Skin epidermis (tissue), 12 donors: ENCODE results near the gene LDB1.
A peak's percentile ranks its signal among the peaks of the same experiment; 100 is the strongest.

ENCODE experiments used
- H3K27ac ChIP-seq, 21 experiments: fragments of 200-600 bp; sonication (generic) in 11 of 21; one replicate each; pipeline ENCODE4 v1.5.0; 2020; ENCODE audit warnings: mild to moderate bottlenecking in 3 of 21, inconsistent platforms in 2 of 21, moderate library complexity in 2 of 21
- H3K4me3 ChIP-seq, 7 experiments: fragments of 200-600 bp; sonication (generic) in 2 of 7; one replicate each; pipeline ENCODE4 v1.5.0; 2020; ENCODE audit warnings: inconsistent platforms in 2 of 7, mild to moderate bottlenecking in 2 of 7, moderate library complexity in 1 of 7

The LDB1 gene

DNA sequence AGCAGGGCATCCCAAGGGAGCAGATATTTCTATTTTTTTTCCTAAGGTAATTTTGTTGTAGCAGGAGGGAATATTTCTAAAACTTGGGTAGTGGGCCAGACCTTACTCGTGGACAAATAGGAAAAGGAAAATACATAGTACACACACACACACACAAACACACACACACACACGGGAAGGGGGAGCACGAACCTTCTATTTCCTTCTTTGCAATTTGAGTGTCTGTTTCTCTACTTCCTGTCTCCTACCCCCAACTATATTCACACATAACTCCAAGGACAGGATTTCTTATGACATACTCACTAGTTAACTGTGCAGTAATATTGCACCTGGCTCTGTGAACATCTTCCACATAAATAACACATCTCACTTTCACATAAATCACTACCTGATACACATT, 4.4 kb downstream of the LDB1 start:
- peak overlapping the region in 20 of 21 experiments; percentile 54 to 98 (median 92) for H3K27ac ChIP-seq
- H3K4me3 ChIP-seq, result peak overlapping the region in 3 of 7 experiments; percentile 54 to 83 (median 83)

DNA sequence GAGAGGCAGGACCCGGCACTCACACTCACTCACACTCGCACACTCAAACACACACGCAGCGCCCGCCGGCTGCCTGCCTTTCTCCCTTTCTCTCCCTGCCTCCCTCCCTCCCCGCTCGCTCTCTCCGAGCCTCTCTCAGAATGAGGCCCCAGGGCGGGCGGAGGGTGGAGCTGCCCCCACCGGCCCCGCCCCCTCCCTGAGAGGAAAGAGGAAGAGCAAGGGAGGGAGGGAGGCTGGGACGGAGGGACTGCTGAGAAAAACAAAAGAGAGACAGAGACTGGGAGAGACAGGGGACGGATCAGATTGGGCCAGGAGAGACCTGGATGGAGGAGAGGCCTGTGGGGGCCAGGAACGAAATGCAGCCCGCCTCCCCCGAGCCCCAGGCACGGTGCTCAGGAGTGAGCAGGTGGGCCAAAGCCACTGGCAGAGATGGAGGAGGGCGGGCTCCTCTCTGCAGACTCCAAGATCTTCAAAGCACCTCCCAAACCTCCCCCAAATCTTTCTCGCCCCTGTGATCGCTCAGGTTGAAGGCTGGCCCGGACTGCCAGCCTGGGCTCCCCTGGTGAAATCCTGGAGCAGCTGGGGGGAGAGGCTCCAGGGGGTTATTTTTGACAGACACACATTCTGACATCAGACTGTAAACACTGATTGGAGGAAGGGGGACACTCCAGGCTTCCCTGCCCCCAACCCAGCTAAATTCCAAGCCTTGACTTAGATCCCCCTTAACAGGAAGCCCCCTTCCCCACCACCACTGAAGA, 5.1 kb downstream of the LDB1 start:
- Histone ChIP-seq H3K27ac (peak overlapping the region; percentile 54 to 98 (median 92)), H3K4me3 (peak overlapping the region; percentile 54 to 83 (median 75))

DNA sequence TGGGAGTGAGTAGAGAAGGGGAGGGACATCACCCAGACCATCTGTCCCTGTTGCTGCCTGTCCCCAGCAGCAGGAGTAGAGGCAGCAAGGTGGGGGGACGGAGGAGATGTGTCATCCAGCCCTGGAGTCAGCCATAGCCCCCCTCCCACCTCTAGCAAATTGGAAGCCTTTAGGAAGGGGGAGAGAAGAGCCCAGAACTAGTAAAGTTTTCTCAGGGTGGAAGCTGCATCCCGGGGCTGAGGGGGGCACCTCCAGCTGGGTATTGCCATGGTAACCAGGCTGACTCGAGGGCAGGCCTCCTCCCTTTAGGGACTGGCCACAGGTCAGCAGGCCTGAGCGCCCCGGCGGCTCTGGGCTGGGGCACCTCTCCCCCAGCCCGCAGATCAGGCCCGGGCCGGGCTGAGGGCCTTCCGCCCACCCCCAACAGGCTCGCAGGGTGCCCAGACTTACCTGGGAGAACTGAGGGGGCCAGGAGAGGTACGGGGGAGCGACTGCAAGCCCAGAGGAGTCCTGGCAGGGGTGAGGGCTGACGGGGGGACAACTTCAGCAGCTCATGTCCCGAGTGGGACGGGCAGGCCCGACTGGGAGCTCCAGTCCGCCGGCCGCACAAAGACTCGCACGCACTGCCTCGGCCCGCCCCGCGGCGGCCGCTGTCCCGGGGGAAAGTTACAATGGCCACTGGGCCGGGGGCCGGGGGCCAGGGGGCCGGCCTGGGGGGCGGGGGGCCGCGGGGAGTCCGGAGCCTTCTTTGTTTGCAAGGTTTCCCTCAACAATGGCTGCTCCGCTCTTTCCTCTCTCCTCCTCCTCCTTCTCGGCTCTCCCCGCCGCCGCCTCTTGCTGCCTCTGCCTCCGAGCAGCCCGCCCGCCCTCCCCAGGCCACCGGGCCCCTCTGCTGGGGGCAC, 6.0 kb downstream of the LDB1 start:
- Histone ChIP-seq H3K27ac (peak overlapping the region; percentile 54 to 98 (median 92)), H3K4me3 (peak overlapping the region; percentile 54 to 83 (median 75))

DNA sequence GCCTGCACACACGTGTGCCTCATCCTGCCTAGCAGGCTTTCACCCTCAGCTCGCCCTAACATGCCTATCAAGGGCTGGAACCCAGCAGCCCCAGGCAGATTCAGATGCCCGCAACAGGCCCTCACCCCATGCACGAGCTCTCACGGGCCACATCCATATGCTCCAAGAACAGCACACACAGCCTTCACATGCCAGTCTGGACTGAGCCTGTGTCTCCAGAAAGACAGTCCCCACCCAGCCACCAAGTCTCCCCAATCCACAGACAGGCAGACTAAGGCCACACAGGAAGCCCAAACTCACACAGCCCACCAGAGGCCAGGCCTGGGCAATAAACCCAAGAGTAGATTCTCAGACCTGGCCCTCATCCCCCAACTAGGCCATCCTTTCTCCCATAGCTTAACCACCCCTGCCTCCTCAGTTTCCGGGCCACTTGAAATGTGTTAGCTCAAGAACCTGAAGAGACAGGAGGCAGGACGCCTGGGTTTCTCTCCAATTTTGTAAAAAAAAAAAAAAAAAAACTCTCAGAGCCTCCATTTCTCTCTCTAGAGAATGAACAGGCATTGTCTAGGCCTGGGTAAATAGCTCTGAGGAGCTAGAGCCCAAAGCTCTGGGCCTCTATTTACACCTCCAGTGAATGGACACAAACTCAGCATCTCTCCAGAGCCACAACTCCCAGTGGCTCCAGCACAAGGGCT, 6.8 kb downstream of the LDB1 start:
- H3K4me3 ChIP-seq, result peak overlapping the region; percentile 54 to 83 (median 75)
- H3K27ac ChIP-seq, result peak overlapping the region in 20 of 21 experiments; percentile 19 to 98 (median 92)

DNA sequence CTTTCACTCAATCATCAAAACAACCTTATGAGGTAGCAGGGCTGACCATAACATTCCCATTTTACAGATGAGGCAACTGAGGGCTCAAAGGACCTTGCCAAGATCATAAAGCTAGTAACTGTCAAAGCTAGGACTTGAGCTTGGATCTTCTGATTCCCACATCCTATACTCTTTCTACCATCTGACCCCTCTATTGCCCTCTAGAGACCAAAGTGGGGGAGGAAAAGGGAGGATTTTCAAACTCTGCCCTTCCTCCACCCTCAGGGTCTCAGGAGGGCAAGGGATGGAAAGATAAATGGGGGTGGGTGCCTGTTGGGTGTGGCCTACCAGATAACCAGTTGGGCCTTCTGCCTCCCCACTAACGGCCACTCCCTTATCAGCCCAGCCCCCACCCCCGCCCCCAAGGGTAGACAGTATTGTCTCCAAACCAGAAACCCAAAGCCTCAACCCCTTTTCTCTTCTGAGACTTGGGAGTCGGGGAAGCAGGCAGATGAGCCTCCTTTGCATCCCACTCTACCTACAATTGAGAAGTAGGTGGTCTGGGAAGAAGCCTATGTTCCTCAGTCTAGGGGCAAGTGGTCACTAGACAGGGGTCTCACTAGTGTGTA, 7.9 kb downstream of the LDB1 start:
- Histone ChIP-seq H3K4me3 (peak overlapping the region in 5 of 7 experiments; percentile 0 to 83 (median 71)), H3K27ac (peak overlapping the region in 17 of 21 experiments; percentile 2 to 98 (median 91))

DNA sequence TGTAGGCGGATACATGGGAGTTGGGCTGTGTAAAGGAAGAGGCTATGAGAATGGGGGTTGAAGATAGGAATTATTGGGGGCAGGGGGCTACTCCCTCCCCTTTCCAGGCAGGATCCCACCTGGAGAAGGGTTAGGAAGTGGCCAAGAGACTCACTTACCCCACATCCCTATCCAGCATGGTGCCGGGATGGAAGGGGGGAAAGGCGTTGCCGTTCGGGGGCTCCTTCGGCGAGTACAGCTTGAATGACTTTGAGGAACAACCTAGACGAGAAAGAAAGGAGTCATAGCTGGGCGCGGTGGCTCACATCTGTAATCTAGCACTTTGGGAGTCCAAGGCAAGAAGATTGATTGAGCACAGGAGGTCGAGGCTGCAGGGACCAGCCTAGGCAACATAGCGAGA, 8.9 kb downstream of the LDB1 start:
- Histone ChIP-seq H3K4me3 (no peak overlapping the region), H3K27ac (no peak overlapping the region)

DNA sequence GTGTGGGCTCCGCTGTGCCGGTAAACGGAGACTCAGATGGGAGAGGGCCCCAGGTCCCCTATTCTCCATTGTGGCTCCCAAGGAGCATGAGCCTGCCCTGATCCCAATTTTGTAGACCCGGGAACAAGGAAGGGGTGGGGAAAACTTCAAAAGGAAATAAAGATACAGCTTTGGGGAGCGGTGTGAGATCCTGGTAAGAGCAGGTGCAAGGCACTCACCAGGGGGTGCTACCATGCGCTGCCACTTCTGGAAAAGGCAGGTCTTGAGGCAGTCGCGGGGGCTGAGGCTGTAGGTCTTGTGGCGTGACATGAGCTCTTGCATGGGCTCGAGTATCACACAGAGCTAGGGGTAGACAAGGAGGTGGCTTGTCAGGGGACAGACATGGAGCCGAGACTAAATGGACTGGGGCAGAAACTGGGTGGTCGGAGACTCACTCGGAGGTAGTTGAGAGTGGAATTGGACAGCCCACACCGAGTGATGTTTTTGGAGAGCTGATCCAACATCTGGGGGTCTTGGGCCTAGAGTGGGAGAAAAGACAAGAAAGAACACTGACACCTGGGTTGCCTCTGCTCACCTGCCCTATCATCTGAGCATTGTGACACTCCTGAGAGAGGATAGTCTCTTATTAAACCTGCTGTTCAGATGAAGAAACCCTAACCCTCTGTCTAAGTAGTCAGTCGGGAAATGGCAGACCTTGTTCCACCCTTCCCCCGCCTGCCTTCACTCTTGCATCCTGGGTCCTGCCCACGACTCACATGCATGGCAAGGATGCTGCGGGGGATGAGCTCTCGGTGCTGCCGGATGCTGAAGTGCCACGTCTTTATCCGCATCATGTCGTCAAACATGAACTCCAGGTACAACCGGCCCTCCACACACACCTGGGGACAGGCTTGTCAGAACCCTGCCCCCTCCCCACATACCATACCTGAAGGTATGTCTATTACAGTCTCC, 10.7 kb downstream of the LDB1 start:
- Histone ChIP-seq H3K4me3 (no peak overlapping the region), H3K27ac (no peak overlapping the region)

DNA sequence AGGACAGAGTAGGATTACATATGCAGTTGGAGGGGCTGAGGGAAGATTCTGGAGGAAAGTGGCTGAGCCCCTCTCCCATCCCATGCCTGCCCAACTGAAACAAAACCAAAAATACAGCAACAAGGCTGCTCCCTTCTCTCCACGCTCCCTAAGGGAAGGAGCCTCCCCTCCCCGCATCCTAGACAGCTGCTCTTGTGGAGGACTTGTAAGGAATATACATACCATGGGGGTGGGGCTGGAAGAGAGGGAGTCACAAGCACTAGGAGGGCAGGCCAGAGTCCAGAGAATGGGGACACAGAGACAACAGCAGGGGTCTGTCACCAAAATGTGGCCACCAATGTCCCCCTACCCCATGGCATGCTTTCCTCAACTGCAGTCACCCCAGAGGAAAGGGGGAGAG, 13.2 kb downstream of the LDB1 start:
- Histone ChIP-seq H3K4me3 (no peak overlapping the region), H3K27ac (no peak overlapping the region)

DNA sequence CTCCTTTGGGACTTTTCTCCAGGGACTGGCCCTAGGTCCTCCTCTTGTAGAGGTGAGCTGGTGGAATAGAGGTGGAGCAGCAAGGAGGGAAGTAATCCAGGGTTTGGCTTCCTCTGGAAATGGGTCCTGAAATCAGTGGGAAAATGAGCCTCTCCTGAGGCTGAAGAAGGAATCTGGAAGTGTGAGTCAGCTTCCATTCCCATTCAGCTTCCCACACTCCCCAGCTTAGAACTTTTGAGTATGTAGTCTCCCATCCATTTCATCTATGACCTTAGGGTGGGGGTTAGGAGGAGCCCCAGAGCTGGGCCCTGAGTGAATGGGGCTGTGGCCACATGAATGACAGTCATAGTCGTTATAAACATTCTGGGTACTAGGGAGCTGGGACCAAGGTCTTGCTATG, 17.7 kb downstream of the LDB1 start:
- no peak overlapping the region for H3K4me3 ChIP-seq
- no peak overlapping the region for H3K27ac ChIP-seq

DNA sequence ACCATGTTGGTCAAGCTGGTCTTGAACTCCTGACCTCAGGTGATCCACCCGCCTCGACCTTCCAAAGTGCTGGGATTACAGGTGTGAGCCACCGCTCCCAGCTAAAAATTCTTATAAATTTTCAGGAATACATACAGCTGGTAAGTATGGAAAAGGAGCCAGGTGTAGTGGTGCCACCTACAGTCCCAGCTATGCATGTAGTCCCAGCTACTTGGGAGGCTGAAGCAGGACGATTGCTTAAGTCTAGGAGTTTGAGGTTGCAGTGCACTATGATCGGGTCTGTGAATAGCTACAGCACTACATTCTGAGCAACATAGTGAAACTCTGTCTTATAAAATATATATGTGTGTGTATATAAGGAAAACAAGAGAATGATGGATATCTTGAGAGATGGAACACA, 19.0 kb downstream of the LDB1 start:
- Histone ChIP-seq H3K27ac (no peak overlapping the region), H3K4me3 (no peak overlapping the region)

DNA sequence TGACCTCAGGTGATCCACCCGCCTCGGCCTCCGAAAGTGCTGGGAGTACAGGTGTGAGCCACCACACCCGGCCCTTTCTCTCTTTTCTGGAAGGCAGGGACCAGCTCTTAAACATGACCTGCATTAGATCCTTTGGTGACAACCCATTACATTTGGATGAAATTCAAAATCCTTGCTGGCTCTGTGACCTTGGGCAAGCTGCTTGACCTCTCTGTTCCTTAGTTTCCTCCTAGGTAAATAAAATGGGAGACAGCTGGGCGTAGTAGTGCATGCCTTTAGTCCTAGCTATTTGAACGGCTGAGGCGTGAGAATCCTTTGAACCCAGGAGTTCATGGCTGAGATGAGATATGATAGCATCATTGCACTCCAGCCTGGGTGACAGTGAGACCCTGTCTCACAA, 23.7 kb downstream of the LDB1 start:
- Histone ChIP-seq H3K27ac (no peak overlapping the region), H3K4me3 (no peak overlapping the region)

DNA sequence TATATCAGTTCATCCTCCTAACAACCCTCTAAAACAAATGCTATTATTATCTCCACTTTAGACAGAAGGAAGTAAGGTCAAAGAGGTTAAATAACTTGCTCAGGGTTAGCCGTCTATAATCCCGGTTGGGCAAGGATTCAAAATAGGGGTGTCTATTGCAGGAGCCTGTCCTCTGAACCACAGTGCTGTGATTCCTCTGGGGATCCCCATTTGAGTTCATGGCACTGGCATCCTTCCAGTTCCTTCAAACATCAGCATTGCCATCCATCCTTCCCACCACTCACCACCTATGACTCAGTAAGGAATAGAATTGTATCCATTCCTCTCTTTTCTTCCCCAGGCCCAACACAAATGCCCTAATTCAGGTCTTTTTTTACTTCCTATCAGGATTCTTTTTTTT, 29.4 kb downstream of the LDB1 start:
- Histone ChIP-seq H3K4me3 (no peak overlapping the region), H3K27ac (no peak overlapping the region)

DNA sequence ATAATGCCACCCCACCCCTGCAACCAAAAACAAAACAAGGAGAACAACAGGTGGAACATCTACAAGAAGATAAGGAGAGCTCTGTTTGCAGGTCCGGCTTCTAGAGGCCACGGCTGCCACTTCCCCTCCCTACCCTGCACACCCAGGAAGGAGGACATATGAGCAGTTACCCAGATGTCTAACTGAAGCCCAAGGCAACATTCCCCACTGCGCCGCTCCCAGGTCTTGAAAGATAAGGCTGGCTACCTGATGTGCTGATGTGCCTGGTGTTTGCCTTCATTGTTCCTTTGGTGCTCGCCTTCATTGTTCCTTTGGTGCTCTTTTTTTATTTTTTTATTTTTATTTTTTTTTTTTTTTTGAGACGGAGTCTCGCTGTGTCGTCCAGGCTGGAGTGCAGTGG, 34.0 kb downstream of the LDB1 start:
- Histone ChIP-seq H3K27ac (no peak overlapping the region), H3K4me3 (no peak overlapping the region)

DNA sequence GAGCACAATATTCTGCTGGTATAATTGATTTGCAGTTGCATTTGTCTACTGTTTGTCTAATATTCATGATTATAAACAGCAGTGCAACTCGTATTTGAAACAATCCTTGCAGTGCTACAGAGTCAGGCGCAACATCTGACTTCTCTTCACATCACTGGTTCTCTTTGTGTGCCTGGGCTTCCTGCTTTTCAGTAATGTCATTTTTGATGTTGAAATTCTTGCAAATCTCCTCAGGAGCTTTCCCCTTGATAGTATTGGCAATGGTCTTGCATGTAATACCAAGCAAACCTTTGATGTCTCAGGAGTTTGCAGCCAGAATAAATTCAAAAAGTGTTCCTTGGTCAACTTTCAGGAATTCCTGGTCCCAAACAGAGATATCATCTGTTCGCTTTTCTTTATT, 34.8 kb downstream of the LDB1 start:
- Histone ChIP-seq H3K27ac (no peak overlapping the region), H3K4me3 (no peak overlapping the region)

DNA sequence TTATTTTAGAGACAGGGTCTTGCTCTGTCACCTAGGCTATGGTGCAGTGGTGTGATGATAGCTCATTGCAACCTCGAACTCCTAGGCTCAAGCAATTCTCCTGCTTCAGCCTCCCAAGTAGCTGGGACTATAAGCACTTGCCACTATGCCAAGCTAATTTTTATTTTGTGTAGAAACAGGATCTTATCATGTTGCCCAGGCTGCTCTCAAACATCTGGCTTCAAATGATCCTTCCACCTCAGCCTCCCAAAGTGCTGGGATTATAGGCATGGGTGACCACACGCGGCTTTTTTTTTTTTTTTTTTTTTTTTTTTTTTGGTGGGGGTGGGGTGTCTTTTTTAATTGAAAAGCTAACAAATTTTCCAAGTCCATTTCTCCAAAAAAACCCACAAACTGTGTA, 36.6 kb downstream of the LDB1 start:
- Histone ChIP-seq H3K4me3 (no peak overlapping the region), H3K27ac (no peak overlapping the region)

DNA sequence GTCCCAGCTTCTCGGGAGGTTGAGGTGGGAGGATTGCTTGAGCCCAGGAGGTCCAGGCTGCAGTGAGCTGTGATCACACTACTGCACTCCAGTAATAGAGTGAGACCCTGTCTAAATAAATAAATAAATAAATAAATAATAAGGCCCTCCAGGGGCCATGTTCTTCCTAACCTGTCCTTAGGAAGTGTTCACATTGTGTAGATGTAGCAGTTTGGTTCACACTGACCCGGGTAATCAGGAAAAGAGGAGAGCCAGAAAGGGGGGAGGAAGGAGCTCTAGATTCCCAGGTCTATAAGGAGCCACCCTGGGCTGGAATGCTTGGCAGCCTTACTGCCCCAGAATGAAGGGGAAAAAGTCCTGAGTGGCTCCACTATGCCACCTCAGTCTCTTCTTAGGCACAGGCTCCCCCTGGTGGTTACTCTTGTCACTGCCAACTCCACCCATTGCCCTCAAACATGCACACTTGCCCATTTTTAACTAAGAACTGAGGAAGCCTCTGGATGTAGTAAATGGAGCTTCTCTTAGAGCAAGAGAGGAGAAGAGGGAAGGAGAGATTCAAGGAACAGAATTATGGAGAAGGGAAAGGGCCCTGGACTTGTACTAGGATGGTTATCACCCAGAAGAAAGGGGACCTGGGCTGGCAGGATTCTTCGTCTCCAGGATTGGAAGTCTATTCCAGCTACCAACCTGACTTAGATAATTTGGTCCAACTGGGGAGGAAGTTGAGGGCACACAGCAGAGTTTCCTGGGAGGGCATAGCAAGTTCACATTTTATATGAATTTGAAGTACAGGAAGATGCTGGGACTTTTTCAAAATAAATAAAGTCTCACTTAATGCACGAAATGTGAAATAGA, 47.3 kb downstream of the LDB1 start:
- Histone ChIP-seq H3K27ac (no peak overlapping the region), H3K4me3 (no peak overlapping the region)

DNA sequence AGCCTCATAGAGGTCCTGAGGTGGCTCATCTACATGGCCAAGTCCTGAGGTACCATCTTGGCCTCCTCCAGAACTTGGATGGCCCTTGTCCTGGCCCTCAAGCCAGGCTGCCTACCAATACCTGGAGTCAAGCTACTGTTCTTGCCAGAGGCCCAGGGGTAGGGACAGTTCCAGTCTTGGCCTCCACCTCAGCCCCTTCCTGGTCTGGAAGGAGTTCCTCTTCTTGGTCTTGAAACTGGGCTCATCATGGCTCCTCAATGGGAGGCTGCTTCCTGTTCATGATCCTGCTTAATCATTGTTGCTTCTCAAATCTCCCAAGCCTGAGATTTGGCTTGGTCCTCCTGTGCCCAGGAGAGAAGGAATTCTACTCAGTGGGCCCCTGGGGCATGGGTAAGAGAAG, 51.1 kb downstream of the LDB1 start:
- peak overlapping the region in 3 of 21 experiments; percentile 20 to 44 (median 25) for H3K27ac ChIP-seq

DNA sequence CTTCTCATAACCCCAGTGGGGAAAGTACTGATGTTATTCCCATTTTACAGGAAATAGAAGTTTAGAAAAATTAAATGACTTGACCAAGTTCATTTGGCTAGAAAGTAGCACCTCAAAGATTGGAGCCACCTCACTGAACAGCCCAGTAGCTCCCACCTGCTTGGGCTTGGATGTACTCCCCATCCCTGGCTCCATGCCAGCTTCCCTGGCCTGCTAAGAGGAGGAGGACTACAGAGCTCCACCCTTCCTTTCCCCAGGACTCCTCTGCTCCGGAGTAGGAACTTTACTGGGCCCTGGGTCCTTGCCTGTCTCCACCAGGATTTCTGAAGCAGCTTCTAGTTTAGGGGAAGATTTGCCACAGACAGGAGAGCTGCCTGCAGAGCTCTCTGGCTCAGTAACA, 52.0 kb downstream of the LDB1 start:
- peak overlapping the region in 1 of 21 experiments; percentile 1 for H3K27ac ChIP-seq
- H3K4me3 ChIP-seq, result no peak overlapping the region

More for the DNA sequence above, 51.1 kb downstream of the LDB1 start:
- H3K4me3 ChIP-seq, result no peak overlapping the region
